SH-SY5Y (cell line): ENCODE measurements around the gene MAEL.

ENCODE experiments used
- GATA2 ChIP-seq: IDR thresholded peaks from 2 replicates; pipeline ENCODE4 v1.6.1; 2011; ENCODE audit warnings: mild to moderate bottlenecking, low read depth, low read length
- GATA3 ChIP-seq: IDR thresholded peaks from 2 replicates; pipeline ENCODE4 v1.6.1; 2011; ENCODE audit warnings: low read depth, mild to moderate bottlenecking, low read length, moderate library complexity

DNA sequence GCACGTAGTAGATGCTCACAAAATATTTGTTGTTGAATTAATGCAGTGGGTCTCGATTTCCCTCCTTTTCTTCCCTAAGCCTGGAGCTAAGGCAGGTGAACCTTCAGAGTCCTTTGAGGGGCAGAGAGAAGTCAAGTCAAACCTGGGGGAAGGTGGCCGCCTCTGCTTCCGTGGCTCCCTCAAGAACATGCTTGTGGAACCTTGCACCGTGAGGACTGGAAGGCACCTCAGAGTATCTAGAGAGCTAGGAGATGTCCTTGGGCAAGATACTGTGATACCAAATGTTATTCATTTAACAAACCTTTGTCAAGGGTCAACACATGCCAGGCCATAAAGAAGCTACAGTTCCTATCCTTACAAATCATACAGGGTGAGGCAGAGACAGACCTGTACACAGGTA lies 62.8 kb downstream of the MAEL start:
- TF ChIP-seq GATA3 (no peak), GATA2 (no peak)
